Chondrocyte (in vitro differentiated cells): ENCODE results near the gene NCAM1. TPM values are rescaled to one million over a fixed set of nuclear protein-coding genes. Genes with fewer than 3 reads are reported as not detected.

Source experiments
- DNase-seq: peaks from one replicate; pipeline ENCODE4 v3.0.0; 2021; ENCODE audit warnings: mixed read lengths, low spot score
- H3K27ac Mint-ChIP-seq: one replicate; pipeline ENCODE4 v1.8.0; 2021; ENCODE audit warnings: mild to moderate bottlenecking, moderate library complexity, mixed read lengths; ENCODE audit not compliant: unreplicated experiment
- H3K27me3 Mint-ChIP-seq: 2 replicates; pipeline ENCODE4 v1.8.0; 2021; ENCODE audit warnings: low read depth, mixed read lengths
- H3K36me3 Mint-ChIP-seq: 2 replicates; pipeline ENCODE4 v1.8.0; 2021; ENCODE audit warnings: low read depth, mixed read lengths
- H3K4me1 Mint-ChIP-seq: 2 replicates; pipeline ENCODE4 v1.8.0; 2021; ENCODE audit warnings: low read depth, mild to moderate bottlenecking, mixed read lengths
- H3K4me3 Mint-ChIP-seq: one replicate; pipeline ENCODE4 v1.8.0; 2021; ENCODE audit warnings: mild to moderate bottlenecking, moderate library complexity, mixed read lengths; ENCODE audit not compliant: unreplicated experiment
- H3K9me3 Mint-ChIP-seq: 2 replicates; pipeline ENCODE4 v1.8.0; 2021; ENCODE audit warnings: low read depth, mixed read lengths
- CTCF ChIP-seq: fragments of 200-600 bp; sonication (generic); IDR thresholded peaks from 2 replicates; pipeline ENCODE4 v1.5.0; 2021; ENCODE audit warnings: antibody characterized with exemption, mild to moderate bottlenecking, moderate library complexity
- total RNA-seq: library from RNA; stranded (reverse); gene quantifications from 3 replicates; pipeline ENCODE4 v1.2.1, GENCODE V29; 2021

The NCAM1 gene
- total RNA-seq, 1 donor from 2014 or later = 3.9 TPM

GRCh38 chr11:113019711-113020110, 58.5 kb downstream of the NCAM1 start:
- Mint-ChIP-seq H3K27me3 (peaks cover 2% of the 10 kb centered on the region), H3K36me3 (peaks cover 2% of the 10 kb centered on the region), H3K4me1 (peaks cover 7% of the 10 kb centered on the region), H3K27ac (no peak overlapping the region), H3K4me3 (no peak overlapping the region), H3K9me3 (no peaks in the 10 kb centered on the region)
- TF ChIP-seq CTCF = no peak
- no peak for DNase-seq

GRCh38 chr11:113021111-113021510, 59.9 kb downstream of the NCAM1 start:
- Mint-ChIP-seq H3K9me3 (no peaks in the 10 kb centered on the region), H3K36me3 (peaks cover 2% of the 10 kb centered on the region), H3K4me3 (no peak overlapping the region), H3K4me1 (peaks cover 3% of the 10 kb centered on the region), H3K27me3 (peaks cover 2% of the 10 kb centered on the region), H3K27ac (no peak overlapping the region)
- TF ChIP-seq CTCF = no peak
- DNase-seq = no peak

- no peak for TF ChIP-seq CTCF
- no peaks in the 10 kb centered on the region for H3K9me3 Mint-ChIP-seq
Observed at GRCh38 chr11:113022262-113022661, 61.0 kb downstream of the NCAM1 start.

DNA sequence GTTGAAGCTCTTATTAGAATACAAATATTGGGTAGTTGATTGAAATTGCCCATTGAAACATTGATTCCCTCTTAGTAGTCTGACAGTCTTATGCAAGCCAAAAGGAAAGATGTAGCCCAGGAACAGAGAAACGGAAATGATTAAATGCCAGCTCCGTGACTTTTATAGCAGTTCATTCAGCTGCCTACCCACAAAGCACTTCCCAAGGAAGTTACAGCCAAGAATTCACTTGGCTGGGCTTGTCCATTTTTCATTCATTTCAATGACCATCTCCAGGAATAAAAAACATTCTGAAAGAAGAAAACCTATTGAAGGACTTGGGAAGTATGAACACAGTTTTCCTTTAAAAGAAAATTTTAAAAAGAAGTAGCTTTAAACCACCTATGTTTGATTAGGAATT, 62.0 kb downstream of the NCAM1 start:
- DNase-seq = no peak
- H3K36me3 Mint-ChIP-seq = no peaks in the 10 kb centered on the region
- peaks cover 3% of the 10 kb centered on the region for H3K4me1 Mint-ChIP-seq
- no peaks in the 10 kb centered on the region for H3K27me3 Mint-ChIP-seq
- H3K4me3 Mint-ChIP-seq = no peak overlapping the region
- no peak for TF ChIP-seq CTCF
- H3K27ac Mint-ChIP-seq = no peak overlapping the region
- H3K9me3 Mint-ChIP-seq = no peaks in the 10 kb centered on the region

More at GRCh38 chr11:113022262-113022661, 61.0 kb downstream of the NCAM1 start:
- no peak overlapping the region for H3K27ac Mint-ChIP-seq
- no peak for DNase-seq
- no peaks in the 10 kb centered on the region for H3K27me3 Mint-ChIP-seq
- peaks cover 3% of the 10 kb centered on the region for H3K4me1 Mint-ChIP-seq
- no peak overlapping the region for H3K4me3 Mint-ChIP-seq
- H3K36me3 Mint-ChIP-seq = no peaks in the 10 kb centered on the region

GRCh38 chr11:113023986-113024385, 62.8 kb downstream of the NCAM1 start:
- no peak overlapping the region for H3K4me3 Mint-ChIP-seq
- no peak for TF ChIP-seq CTCF
- no peaks in the 10 kb centered on the region for H3K27me3 Mint-ChIP-seq
- H3K9me3 Mint-ChIP-seq = no peaks in the 10 kb centered on the region
- H3K27ac Mint-ChIP-seq = no peak overlapping the region
- no peaks in the 10 kb centered on the region for H3K36me3 Mint-ChIP-seq
- H3K4me1 Mint-ChIP-seq = peaks cover 3% of the 10 kb centered on the region
- no peak for DNase-seq
